ENCODE data around the gene TTLL11. TPM values are rescaled to one million over a fixed set of nuclear protein-coding genes. Genes with fewer than 3 reads are reported as not detected.

Gene TTLL11
- total RNA-seq, 1 donor from 2014 or later: 4.0 TPM

DNA sequence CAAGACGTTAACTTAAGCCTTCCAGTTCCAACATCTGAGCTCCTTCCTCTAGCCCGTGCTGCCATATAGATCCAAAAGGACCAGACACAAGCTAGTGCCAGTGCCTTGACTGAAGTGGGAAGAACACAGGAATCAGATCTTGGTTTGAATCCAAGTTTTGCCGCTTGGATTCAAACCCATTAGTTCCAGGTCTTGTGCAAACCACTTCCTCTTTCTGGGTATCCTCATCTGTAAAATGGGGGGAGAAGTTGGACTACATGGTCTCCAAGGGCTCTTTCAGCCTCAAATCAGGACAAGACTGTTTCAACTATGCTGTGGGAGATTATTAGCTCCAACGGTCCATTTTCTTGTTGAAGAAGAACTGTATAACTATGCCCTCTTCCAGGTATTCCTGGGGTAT, 32.6 kb downstream of the TTLL11 start:
- DNase-seq (ENCODE audit: low spot score): no peak
- H3K4me1 Mint-ChIP-seq (ENCODE audit: unreplicated experiment): no peaks in the 10 kb centered on the region
- no peaks in the 10 kb centered on the region for H3K36me3 Mint-ChIP-seq (ENCODE audit: low read depth, unreplicated experiment)
- TF ChIP-seq, protein P1, sequence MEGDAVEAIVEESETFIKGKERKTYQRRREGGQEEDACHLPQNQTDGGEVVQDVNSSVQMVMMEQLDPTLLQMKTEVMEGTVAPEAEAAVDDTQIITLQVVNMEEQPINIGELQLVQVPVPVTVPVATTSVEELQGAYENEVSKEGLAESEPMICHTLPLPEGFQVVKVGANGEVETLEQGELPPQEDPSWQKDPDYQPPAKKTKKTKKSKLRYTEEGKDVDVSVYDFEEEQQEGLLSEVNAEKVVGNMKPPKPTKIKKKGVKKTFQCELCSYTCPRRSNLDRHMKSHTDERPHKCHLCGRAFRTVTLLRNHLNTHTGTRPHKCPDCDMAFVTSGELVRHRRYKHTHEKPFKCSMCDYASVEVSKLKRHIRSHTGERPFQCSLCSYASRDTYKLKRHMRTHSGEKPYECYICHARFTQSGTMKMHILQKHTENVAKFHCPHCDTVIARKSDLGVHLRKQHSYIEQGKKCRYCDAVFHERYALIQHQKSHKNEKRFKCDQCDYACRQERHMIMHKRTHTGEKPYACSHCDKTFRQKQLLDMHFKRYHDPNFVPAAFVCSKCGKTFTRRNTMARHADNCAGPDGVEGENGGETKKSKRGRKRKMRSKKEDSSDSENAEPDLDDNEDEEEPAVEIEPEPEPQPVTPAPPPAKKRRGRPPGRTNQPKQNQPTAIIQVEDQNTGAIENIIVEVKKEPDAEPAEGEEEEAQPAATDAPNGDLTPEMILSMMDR (IDR thresholded peaks at IDR 0.05; ENCODE audit: unreplicated experiment): no peak
- H3K9me3 Mint-ChIP-seq (ENCODE audit: unreplicated experiment): no peaks in the 10 kb centered on the region
- H3K4me3 Mint-ChIP-seq (ENCODE audit: unreplicated experiment): no peak overlapping the region
- H3K27ac Mint-ChIP-seq (ENCODE audit: unreplicated experiment): no peak overlapping the region
- peaks cover 5% of the 10 kb centered on the region for H3K27me3 Mint-ChIP-seq (ENCODE audit: unreplicated experiment)

DNA sequence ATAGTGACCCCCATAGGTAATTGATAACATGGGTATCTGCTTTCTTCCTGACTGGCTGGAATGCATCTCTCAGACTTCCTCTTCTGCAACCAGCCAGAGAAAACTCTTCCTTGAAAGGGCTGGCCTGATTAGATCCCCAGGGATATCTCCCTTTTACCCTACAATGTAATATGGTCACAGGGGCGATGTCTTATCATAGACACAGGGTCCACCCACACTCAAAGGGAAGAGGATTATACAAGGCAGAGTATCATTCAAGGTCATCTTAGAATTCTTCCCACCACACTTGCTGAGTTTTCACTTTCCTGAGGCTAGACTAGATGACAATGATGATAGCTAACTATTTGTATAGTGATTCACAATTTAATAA, 33.2 kb downstream of the TTLL11 start:
- no peak for DNase-seq (ENCODE audit: low spot score)
- no peak overlapping the region for H3K4me3 Mint-ChIP-seq (ENCODE audit: unreplicated experiment)
- no peaks in the 10 kb centered on the region for H3K9me3 Mint-ChIP-seq (ENCODE audit: unreplicated experiment)
- H3K4me1 Mint-ChIP-seq (ENCODE audit: unreplicated experiment): no peaks in the 10 kb centered on the region
- H3K27ac Mint-ChIP-seq (ENCODE audit: unreplicated experiment): no peak overlapping the region
- peaks cover 5% of the 10 kb centered on the region for H3K27me3 Mint-ChIP-seq (ENCODE audit: unreplicated experiment)
- TF ChIP-seq, protein P1 (IDR thresholded peaks at IDR 0.05; ENCODE audit: unreplicated experiment): no peak
- no peaks in the 10 kb centered on the region for H3K36me3 Mint-ChIP-seq (ENCODE audit: low read depth, unreplicated experiment)

DNA sequence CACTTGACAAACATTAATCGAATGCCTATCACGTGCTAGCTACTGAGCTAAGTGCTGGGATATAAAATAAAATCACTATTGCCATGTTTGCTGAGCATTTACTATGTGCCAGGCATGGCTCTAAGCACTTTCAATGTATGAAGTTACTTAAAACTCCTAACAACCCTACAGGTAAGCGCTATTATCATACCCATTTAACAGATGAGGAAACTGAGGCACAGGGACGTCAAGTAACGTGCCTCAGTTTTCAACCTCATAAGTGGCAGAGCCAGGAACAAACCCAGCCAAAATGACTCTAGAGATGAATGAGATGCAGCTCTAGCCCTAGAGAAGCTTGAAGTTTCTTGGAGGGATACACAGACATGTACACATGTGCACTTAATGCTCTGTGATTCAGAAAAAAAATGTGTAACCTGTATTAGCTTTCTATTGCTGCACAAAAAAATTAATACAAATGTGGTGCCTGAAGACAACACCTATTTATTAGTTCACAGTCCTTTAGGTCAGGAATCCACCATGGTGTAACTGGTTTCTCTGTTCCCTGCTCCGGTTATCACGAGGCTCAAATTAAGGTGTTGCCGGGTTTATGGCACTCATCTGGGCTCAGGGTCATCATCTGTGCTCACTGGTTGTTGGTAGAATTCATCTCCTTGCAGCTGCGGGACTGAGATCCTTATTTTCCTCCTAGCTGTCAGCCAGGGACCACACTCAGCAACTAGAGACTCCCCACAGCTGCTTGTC, 33.7 kb downstream of the TTLL11 start:
- H3K9me3 Mint-ChIP-seq (ENCODE audit: unreplicated experiment): no peaks in the 10 kb centered on the region
- TF ChIP-seq, protein P1 (IDR thresholded peaks at IDR 0.05; ENCODE audit: unreplicated experiment): no peak
- peaks cover 5% of the 10 kb centered on the region for H3K27me3 Mint-ChIP-seq (ENCODE audit: unreplicated experiment)
- H3K4me1 Mint-ChIP-seq (ENCODE audit: unreplicated experiment): no peaks in the 10 kb centered on the region
- H3K36me3 Mint-ChIP-seq (ENCODE audit: low read depth, unreplicated experiment): no peaks in the 10 kb centered on the region
- H3K4me3 Mint-ChIP-seq (ENCODE audit: unreplicated experiment): no peak overlapping the region
- no peak for DNase-seq (ENCODE audit: low spot score)
- no peak overlapping the region for H3K27ac Mint-ChIP-seq (ENCODE audit: unreplicated experiment)

DNA sequence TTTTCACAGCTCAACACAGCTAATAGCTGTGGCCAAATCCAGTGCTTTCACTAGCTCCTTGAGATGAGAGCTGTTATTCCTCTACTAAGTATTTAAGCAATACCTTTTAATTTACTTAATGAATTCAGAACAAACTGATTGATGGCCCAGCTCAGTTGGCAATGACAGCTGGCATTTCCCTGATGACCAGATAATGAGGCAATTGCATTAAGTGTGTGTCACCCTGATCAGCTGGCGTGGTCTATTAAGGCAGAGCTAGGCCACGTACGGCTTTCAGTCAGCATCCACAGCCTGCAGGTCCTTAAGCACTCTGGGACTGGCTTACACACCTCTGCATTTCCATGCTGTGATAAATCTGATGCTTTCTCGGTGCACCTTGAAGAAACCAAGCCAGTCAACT, 34.4 kb downstream of the TTLL11 start:
- Mint-ChIP-seq H3K27me3 (ENCODE audit: unreplicated experiment) (peaks cover 5% of the 10 kb centered on the region), H3K9me3 (ENCODE audit: unreplicated experiment) (no peaks in the 10 kb centered on the region), H3K27ac (ENCODE audit: unreplicated experiment) (no peak overlapping the region), H3K36me3 (ENCODE audit: low read depth, unreplicated experiment) (no peaks in the 10 kb centered on the region), H3K4me1 (ENCODE audit: unreplicated experiment) (no peaks in the 10 kb centered on the region), H3K4me3 (ENCODE audit: unreplicated experiment) (no peak overlapping the region)
- TF ChIP-seq, protein P1 (IDR thresholded peaks at IDR 0.05; ENCODE audit: unreplicated experiment): no peak
- DNase-seq (ENCODE audit: low spot score): no peak

DNA sequence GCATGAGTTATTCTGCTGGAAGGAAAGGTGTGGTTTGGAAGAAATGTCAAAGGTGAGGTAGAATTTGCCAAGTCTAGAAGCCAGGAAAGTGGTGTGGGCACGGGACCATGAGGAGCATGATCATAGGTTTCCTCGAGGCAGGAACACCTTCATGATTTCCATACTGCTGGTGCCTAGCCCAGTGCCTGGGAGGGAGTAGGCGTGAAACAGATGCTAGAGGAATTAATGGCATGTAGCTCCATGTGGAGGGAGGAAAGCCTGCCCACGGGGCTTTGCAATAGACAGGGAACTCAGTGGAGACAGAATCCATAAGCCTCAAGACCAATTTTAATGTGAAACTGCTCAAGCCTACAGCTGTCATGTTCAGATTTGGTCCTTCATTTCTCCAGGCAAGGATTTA, 35.1 kb downstream of the TTLL11 start:
- Mint-ChIP-seq H3K9me3 (ENCODE audit: unreplicated experiment) (no peaks in the 10 kb centered on the region), H3K27ac (ENCODE audit: unreplicated experiment) (no peak overlapping the region), H3K4me3 (ENCODE audit: unreplicated experiment) (no peak overlapping the region), H3K4me1 (ENCODE audit: unreplicated experiment) (no peaks in the 10 kb centered on the region), H3K27me3 (ENCODE audit: unreplicated experiment) (peaks cover 5% of the 10 kb centered on the region), H3K36me3 (ENCODE audit: low read depth, unreplicated experiment) (no peaks in the 10 kb centered on the region)
- no peak for DNase-seq (ENCODE audit: low spot score)
- TF ChIP-seq, protein P1 (IDR thresholded peaks at IDR 0.05; ENCODE audit: unreplicated experiment): no peak
